PC-9 (cell line): ENCODE measurements around the gene EVA1C. TPM values are rescaled to one million over a fixed set of nuclear protein-coding genes. Genes with fewer than 3 reads are reported as not detected.

ENCODE experiments used
- BruUV-seq: library from RNA; stranded (reverse); fragments of 400-500 nt; replicated peaks from 2 replicates; lab custom pipeline; 2021; lab: Mats Ljungman, UMichigan
- CTCF ChIA-PET: fragments of 300-600 bp; sonication (Branson Sonifier 250); formaldehyde crosslinking; loops from one replicate; lab custom pipeline; 2022; ENCODE audit warnings: antibody characterized with exemption; lab: Charles Lee
- POLR2A ChIA-PET: fragments of 300-600 bp; sonication (Branson Sonifier 250); formaldehyde crosslinking; loops from one replicate; lab custom pipeline; 2022; ENCODE audit warnings: antibody characterized with exemption; ENCODE audit not compliant: unreplicated experiment; lab: Charles Lee
- DNase-seq, 2 experiments: peaks; one replicate each; pipeline versions ENCODE4 v3.0.0 to v3.0.0-alpha.2; 2015 to 2022; ENCODE audit warnings: mixed read lengths in 1 of 2
- H2AFZ ChIP-seq: fragments of 200-600 bp; sonication (generic); 2 replicates; pipeline ENCODE4 v1.8.1; 2017; ENCODE audit warnings: antibody characterized with exemption
- H3F3A ChIP-seq: fragments of 200-600 bp; sonication (generic); 2 replicates; pipeline ENCODE4 v1.8.1; 2017; ENCODE audit warnings: antibody characterized with exemption, mild to moderate bottlenecking, low read depth; ENCODE audit not compliant: insufficient read depth
- H3K27ac ChIP-seq: fragments of 200-600 bp; sonication (generic); 2 replicates; pipeline ENCODE4 v1.6.1; 2016; ENCODE audit warnings: mixed run types
- H3K27me3 ChIP-seq: fragments of 200-600 bp; sonication (generic); 2 replicates; pipeline ENCODE4 v1.6.1; 2016; ENCODE audit warnings: low read depth, mixed run types; ENCODE audit not compliant: insufficient read depth
- H3K36me3 ChIP-seq: fragments of 200-600 bp; sonication (generic); 2 replicates; pipeline ENCODE4 v1.6.1; 2016; ENCODE audit warnings: low read depth, mixed run types
- H3K4me1 ChIP-seq: fragments of 200-600 bp; sonication (generic); replicated peaks from 2 replicates; pipeline ENCODE4 v1.6.1; 2016; ENCODE audit warnings: mixed run types; ENCODE audit not compliant: insufficient read depth
- H3K4me2 ChIP-seq: fragments of 200-600 bp; sonication (generic); 2 replicates; pipeline ENCODE4 v1.6.1; 2017; ENCODE audit warnings: mixed run types
- H3K4me3 ChIP-seq: fragments of 200-600 bp; sonication (generic); 2 replicates; pipeline ENCODE4 v1.6.1; 2016; ENCODE audit warnings: mixed run types
- H3K79me2 ChIP-seq: fragments of 200-600 bp; sonication (generic); 2 replicates; pipeline ENCODE4 v1.6.1; 2017; ENCODE audit warnings: low read depth, mixed run types
- H3K9me2 ChIP-seq: fragments of 200-600 bp; sonication (generic); 2 replicates; pipeline ENCODE4 v1.8.1; 2017; ENCODE audit warnings: mild to moderate bottlenecking; ENCODE audit not compliant: insufficient read depth
- H3K9me3 ChIP-seq: fragments of 200-600 bp; sonication (generic); 2 replicates; pipeline ENCODE4 v1.8.1; 2016; ENCODE audit warnings: low read depth; ENCODE audit not compliant: insufficient read depth
- H4K20me1 ChIP-seq: fragments of 200-600 bp; sonication (generic); 2 replicates; pipeline ENCODE4 v1.8.1; 2017; ENCODE audit not compliant: insufficient read depth
- EZH2 ChIP-seq: fragments of 200-600 bp; sonication (generic); IDR thresholded peaks from 2 replicates; pipeline ENCODE4 v1.8.0; 2017; ENCODE audit warnings: antibody characterized with exemption, low read depth
- intact Hi-C: fragments of 100-400 bp; cut with micrococcal nuclease; formaldehyde crosslinking; loops from one replicate; pipeline ENCODE4 v1.10.0; 2022; ENCODE audit not compliant: unreplicated experiment
- total RNA-seq: library from RNA; stranded (reverse); gene quantifications from 2 replicates; pipeline ENCODE4 v1.2.3, GENCODE V29; 2021
- TF ChIP-seq, protein P1 (sequence below): fragments of 200-600 bp; sonication (generic); conservative IDR thresholded peaks from 2 replicates; pipeline ENCODE4 v1.6.1; 2017; ENCODE audit warnings: mixed run types, antibody characterized with exemption, mild to moderate bottlenecking, moderate library complexity

Gene EVA1C
- total RNA-seq, 1 experiment from 2014 or later = 3.0 TPM

DNA sequence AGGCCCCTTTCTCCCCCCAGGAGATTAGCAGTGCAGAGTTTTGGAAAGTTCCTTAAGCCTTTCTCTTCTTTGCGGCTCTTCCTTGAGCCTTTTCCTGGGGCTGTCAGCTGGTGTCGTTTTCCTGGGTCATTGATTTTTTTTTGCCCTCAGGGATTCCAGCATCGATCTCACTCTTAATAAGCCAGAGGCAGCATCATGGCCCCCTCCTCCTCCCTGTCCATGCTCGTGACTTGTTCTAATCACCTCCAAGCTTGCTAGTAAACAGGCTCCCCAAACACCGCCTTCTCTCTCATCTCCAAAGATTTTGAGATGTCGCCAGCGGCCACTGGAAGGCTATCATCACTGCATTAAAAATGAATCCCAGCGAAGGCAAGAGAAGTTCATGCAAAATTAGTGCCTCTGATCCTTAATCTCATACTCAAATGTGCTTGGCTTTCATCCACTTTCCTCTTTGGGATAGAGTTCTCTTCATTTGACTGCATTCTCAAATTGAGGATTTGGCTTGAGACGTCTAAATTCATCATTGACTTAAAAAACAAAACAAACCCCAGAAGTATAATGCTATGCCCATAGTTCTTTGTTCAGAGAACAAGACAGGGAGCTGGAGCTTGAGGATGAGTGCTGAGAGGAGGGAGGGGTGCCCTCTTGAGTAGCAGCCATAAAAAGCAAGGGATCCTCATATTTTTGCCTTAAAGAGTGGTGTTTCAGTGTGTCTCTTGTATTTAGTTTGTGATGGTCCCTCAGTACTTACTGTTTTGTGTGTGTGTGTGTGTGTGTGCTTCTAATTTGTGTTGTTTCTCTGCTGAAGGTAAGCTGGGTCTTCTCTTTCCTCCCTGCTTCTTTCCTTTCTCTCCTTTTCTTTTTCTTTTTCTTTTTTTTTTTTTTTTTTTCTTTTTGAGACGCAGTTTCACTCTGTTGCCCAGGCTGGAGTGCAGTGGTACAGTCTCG is 3.2 kb downstream of the EVA1C start:
- Histone ChIP-seq H3F3A (no peaks in the 10 kb centered on the region), H3K4me1 (no peaks in the 10 kb centered on the region; the same call in 1 of the 2 replicates), H3K27ac (no peak overlapping the region), H3K9me2 (no peaks in the 10 kb centered on the region), H3K9me3 (no peaks in the 10 kb centered on the region), H3K4me2 (no peak overlapping the region), H3K27me3 (peaks cover 27% of the 10 kb centered on the region; the same call in 1 of the 2 replicates), H3K4me3 (no peak overlapping the region), H4K20me1 (no peaks in the 10 kb centered on the region), H3K36me3 (no peaks in the 10 kb centered on the region), H3K79me2 (no peaks in the 10 kb centered on the region), H2AFZ (no peak overlapping the region)
- TF ChIP-seq, protein P1, sequence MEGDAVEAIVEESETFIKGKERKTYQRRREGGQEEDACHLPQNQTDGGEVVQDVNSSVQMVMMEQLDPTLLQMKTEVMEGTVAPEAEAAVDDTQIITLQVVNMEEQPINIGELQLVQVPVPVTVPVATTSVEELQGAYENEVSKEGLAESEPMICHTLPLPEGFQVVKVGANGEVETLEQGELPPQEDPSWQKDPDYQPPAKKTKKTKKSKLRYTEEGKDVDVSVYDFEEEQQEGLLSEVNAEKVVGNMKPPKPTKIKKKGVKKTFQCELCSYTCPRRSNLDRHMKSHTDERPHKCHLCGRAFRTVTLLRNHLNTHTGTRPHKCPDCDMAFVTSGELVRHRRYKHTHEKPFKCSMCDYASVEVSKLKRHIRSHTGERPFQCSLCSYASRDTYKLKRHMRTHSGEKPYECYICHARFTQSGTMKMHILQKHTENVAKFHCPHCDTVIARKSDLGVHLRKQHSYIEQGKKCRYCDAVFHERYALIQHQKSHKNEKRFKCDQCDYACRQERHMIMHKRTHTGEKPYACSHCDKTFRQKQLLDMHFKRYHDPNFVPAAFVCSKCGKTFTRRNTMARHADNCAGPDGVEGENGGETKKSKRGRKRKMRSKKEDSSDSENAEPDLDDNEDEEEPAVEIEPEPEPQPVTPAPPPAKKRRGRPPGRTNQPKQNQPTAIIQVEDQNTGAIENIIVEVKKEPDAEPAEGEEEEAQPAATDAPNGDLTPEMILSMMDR = no peak
- no peak for TF ChIP-seq EZH2
- ChIA-PET POLR2A (interaction anchor here (0.7 kb wide), 1 partner anchor 179 kb away, joined by 5 read pairs; no protein-coding TSS in a partner anchor), CTCF (interaction anchor here (0.6 kb wide), 1 partner anchor 103 kb away, joined by 7 read pairs; no protein-coding TSS in a partner anchor)
- intact Hi-C loops = no loop called here
- no peak for DNase-seq
- no TSS peak for BruUV-seq

DNA sequence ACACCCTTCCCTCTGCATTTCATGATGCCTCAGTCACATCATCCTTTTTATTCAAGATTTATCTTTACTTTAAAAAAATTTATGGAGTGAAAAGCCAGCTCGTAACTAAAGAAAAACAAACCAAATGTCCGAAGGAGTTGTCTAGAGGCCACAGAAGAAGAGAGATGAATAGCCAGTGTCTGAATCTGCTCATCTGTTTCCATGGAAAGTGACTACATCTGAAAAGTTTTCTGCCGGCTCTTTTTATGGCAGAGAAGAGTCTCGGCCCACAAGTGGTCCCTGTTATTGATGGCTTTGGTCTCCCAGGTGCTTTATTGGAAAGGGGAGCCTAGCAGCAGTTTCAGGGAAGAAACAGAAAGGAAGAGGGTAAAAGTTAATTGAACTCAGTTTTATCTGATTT is 5.6 kb downstream of the EVA1C start:
- intact Hi-C loops = no loop called here
- Histone ChIP-seq H3K36me3 (no peaks in the 10 kb centered on the region), H3K4me1 (no peaks in the 10 kb centered on the region), H3K9me3 (no peaks in the 10 kb centered on the region), H3K4me3 (no peak overlapping the region), H3K4me2 (no peak overlapping the region), H3F3A (no peaks in the 10 kb centered on the region), H3K79me2 (no peaks in the 10 kb centered on the region), H3K9me2 (no peaks in the 10 kb centered on the region), H4K20me1 (no peaks in the 10 kb centered on the region), H2AFZ (no peak overlapping the region), H3K27ac (no peak overlapping the region), H3K27me3 (peaks cover 5% of the 10 kb centered on the region; the same call in 1 of the 2 replicates)
- TF ChIP-seq, protein P1 = no peak
- no peak for TF ChIP-seq EZH2
- ChIA-PET POLR2A (no interaction called here), CTCF (no interaction called here)
- no peak for DNase-seq
- no TSS peak for BruUV-seq

DNA sequence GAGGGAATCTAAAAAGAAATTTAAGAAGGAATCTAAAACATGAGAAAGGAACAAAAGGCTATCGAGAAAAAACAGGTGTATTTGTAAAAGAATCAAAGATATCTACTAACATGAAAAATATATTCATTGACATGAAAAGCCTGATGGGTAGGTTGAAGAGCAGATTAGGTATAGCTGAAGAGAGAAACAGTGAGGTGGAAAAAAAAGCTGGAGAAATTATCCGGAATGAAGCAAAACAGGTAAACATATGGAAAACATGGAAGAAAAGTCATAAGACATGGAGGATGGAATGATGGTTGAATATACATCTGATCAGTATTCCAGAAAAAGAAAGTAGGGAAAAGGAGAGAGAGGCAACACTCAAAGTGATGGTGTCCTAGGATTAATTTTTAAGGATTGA is 9.6 kb downstream of the EVA1C start:
- Histone ChIP-seq H2AFZ (no peak overlapping the region), H3K27ac (no peak overlapping the region), H3K79me2 (no peaks in the 10 kb centered on the region), H4K20me1 (no peaks in the 10 kb centered on the region), H3K9me2 (no peaks in the 10 kb centered on the region), H3K9me3 (no peaks in the 10 kb centered on the region), H3K27me3 (no peaks in the 10 kb centered on the region), H3K36me3 (no peaks in the 10 kb centered on the region), H3K4me3 (no peak overlapping the region), H3F3A (no peaks in the 10 kb centered on the region), H3K4me1 (no peaks in the 10 kb centered on the region), H3K4me2 (no peak overlapping the region)
- intact Hi-C loops = no loop called here
- no peak for DNase-seq
- BruUV-seq = no TSS peak
- ChIA-PET CTCF (no interaction called here), POLR2A (no interaction called here)
- TF ChIP-seq, protein P1 = no peak
